Right lobe of liver (tissue), 6 donors: ENCODE measurements around the gene PPP1CB. TPM values are rescaled to one million over a fixed set of nuclear protein-coding genes. Genes with fewer than 3 reads are reported as not detected.

ENCODE experiments used
- ATAC-seq, 4 donors: fragments of 200-7000 bp; cut with Tn5 transposase; one replicate each; pipeline ENCODE4 v1.9.1; 2020; ENCODE audit warnings: mild to moderate bottlenecking in 4 of 4, moderate library complexity in 4 of 4
- DNase-seq, 3 donors: peaks; one replicate each; pipeline ENCODE4 v3.0.0-alpha.2; 2020
- H3K27ac ChIP-seq, 3 donors: fragments of 200-600 bp; one replicate each; pipeline ENCODE4 v1.8.0; 2022
- H3K27me3 ChIP-seq, 2 donors: fragments of 200-600 bp; one replicate each; pipeline ENCODE4 v1.8.0; 2022
- H3K36me3 ChIP-seq, 4 donors: fragments of 200-600 bp; sonication (generic) in 1 of 4; one replicate each; pipeline versions ENCODE4 v1.5.1 to v1.8.0; 2017 to 2022; ENCODE audit warnings: control low read depth in 1 of 4
- H3K4me1 ChIP-seq, 4 donors: fragments of 200-600 bp; sonication (generic) in 1 of 4; one replicate each; pipeline versions ENCODE4 v1.5.1 to v1.8.0; 2017 to 2022; ENCODE audit warnings: control low read depth in 1 of 4
- H3K4me3 ChIP-seq, 3 donors: fragments of 200-600 bp; one replicate each; pipeline ENCODE4 v1.8.0; 2022
- H3K9me3 ChIP-seq, 4 donors: fragments of 200-600 bp; sonication (generic) in 1 of 4; one replicate each; pipeline versions ENCODE4 v1.5.1 to v1.8.0; 2017 to 2022; ENCODE audit warnings: control low read depth in 1 of 4
- CTCF ChIP-seq, 4 donors: fragments of 200-600 bp in 3 of 4; fragments of 450-650 bp in 1 of 4; IDR thresholded peaks; one replicate each; pipeline versions ENCODE4 v1.5.1 to v1.8.0; 2016 to 2022; ENCODE audit warnings: antibody characterized with exemption in 4 of 4, mild to moderate bottlenecking in 2 of 4
- POLR2A ChIP-seq: fragments of 450-650 bp; IDR thresholded peaks from one replicate; pipeline ENCODE4 v1.6.1; 2017; ENCODE audit warnings: antibody characterized with exemption, mild to moderate bottlenecking
- WGBS: methylation state at CpG from one replicate; pipeline ENCODE4 v1.1.6; 2018; ENCODE audit warnings: low coverage, low lambda C conversion rate; ENCODE audit not compliant: insufficient coverage; ENCODE audit errors: missing lambda C conversion rate; 5-methylcytosine and 5-hydroxymethylcytosine counted together
- intact Hi-C, 2 donors: fragments of 100-400 bp; cut with DNase I; formaldehyde crosslinking; loops; one replicate each; pipeline versions ENCODE4 v1.11.2 to v1.14.1; 2022
- total RNA-seq, 6 experiments: library from RNA; depleted of rRNA in 2 of 6; stranded (reverse); fragments of >200 nt in 2 of 6; fragmentation: NEBNext Ultra II Directional in 3 of 6; extraction: Animal tissue kit (Norgen Biotek cat#: 25700) in 3 of 6; gene quantifications; one replicate each; pipeline versions ENCODE4 v1.1.0 to v1.2.4, GENCODE V29; 2016 to 2023
- donor health status: DM: no; HTN: yes; CAD: no.
- donor health status: DM: no; HTN: no; CAD: no.
- donor health status: DM: no; HTN: no; CAD: no.
- donor health status: DM: no; HTN: yes; CAD: no.
- donor health status: DM: no; HTN: yes; CAD: no.

PPP1CB gene
- total RNA-seq, 6 experiments from 2014 or later = 55.7 to 86.3 (median 71.4) TPM

- Histone ChIP-seq H3K36me3 (no peaks in the 10 kb centered on the region), H3K9me3 (no peaks in the 10 kb centered on the region), H3K4me1 (no peaks in the 10 kb centered on the region), H3K4me3 (no peak overlapping the region), H3K27me3 (no peaks in the 10 kb centered on the region), H3K27ac (no peak overlapping the region)
- intact Hi-C loops = no loop called here
- DNase-seq (no peak), ATAC-seq (no peak)
- TF ChIP-seq CTCF (IDR thresholded peaks at IDR 0.05) (no peak), POLR2A (no peak)
- WGBS = 94% methylated on average over 2 of the region's 2 CpGs
Measured at GRCh38 chr2:28838971-28839370, 87.3 kb downstream of the PPP1CB start.

DNA sequence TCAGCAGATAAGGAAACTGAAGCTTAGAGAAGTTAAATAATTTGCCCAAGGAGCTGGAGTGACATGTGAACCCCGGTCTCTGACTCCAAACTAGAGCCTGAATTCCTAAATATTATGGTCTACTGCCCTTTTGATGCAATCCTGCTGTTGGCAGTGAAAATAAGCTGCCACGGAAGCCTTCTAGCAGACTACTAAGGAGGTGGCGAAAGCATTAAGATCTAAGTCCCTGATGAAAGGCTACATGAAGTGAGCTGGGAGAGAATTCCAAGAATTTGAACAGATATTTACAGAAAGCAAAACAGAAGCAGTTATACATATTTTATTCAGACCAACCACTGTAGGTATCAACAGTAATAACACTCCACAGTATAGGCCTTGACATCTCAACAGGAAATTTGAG, 90.4 kb downstream of the PPP1CB start:
- no peaks in the 10 kb centered on the region for H3K4me1 ChIP-seq
- TF ChIP-seq POLR2A = no peak

More for the DNA sequence above, 90.4 kb downstream of the PPP1CB start:
- WGBS = 63% methylated on average over 3 of the region's 3 CpGs
- no peak for ATAC-seq
- DNase-seq = no peak
- Histone ChIP-seq H3K4me3 (no peak overlapping the region), H3K9me3 (no peaks in the 10 kb centered on the region), H3K27ac (no peak overlapping the region), H3K36me3 (no peaks in the 10 kb centered on the region), H3K27me3 (no peaks in the 10 kb centered on the region)
- intact Hi-C loops = no loop called here

Other genes starting within 250 kb of the PPP1CB start
- gene SPDYA, start 59.0 kb downstream of the PPP1CB start, total RNA-seq = under 1 TPM in 5 of 6 experiments, not detected in 1; 0.15 to 0.55 (median 0.42) TPM
- 1 to 10 TPM; 6.4 to 9.5 (median 7.6) TPM for gene TRMT61B, start 118.5 kb downstream of the PPP1CB start, total RNA-seq
- gene WDR43, start 142.8 kb downstream of the PPP1CB start, total RNA-seq = 10 to 100 TPM; 17.9 to 23.8 (median 22.5) TPM
- gene TOGARAM2, start 229.5 kb downstream of the PPP1CB start, total RNA-seq = under 1 TPM in 5 of 6 experiments, not detected in 1; 0.06 to 0.37 (median 0.14) TPM